Lung (tissue), 12 donors: ENCODE data around the gene CACNA1D. TPM values are rescaled to one million over a fixed set of nuclear protein-coding genes. Genes with fewer than 3 reads are reported as not detected.

Source experiments
- ATAC-seq: fragments of 200-7000 bp; cut with Tn5 transposase; one replicate; pipeline ENCODE4 v1.9.1; 2020; ENCODE audit warnings: moderate number of reproducible peaks; ENCODE audit not compliant: insufficient read depth, low FRiP score
- DNase-seq, 3 donors: peaks; one replicate each; pipeline ENCODE4 v3.0.0-alpha.2; 2013 to 2017
- H3K27ac ChIP-seq, 2 donors: one replicate each; pipeline ENCODE4 v1.5.1; 2013; ENCODE audit warnings: mild to moderate bottlenecking in 2 of 2, moderate library complexity in 2 of 2, control low read depth in 1 of 2, inconsistent platforms in 1 of 2, low read depth in 1 of 2, low read length in 1 of 2
- H3K27me3 ChIP-seq, 3 donors: one replicate each; pipeline ENCODE4 v1.5.1; 2013; ENCODE audit warnings: low read length in 2 of 3; ENCODE audit not compliant: control insufficient read depth in 3 of 3, insufficient read depth in 3 of 3
- H3K36me3 ChIP-seq, 4 donors: one replicate each; pipeline ENCODE4 v1.5.1; 2013; ENCODE audit warnings: low read length in 4 of 4, mild to moderate bottlenecking in 1 of 4, moderate library complexity in 1 of 4; ENCODE audit not compliant: control insufficient read depth in 4 of 4, insufficient read depth in 4 of 4
- H3K4me1 ChIP-seq, 5 donors: one replicate each; pipeline ENCODE4 v1.5.1; 2013; ENCODE audit warnings: low read length in 5 of 5, mild to moderate bottlenecking in 2 of 5, moderate library complexity in 1 of 5; ENCODE audit not compliant: control insufficient read depth in 5 of 5, insufficient read depth in 5 of 5
- H3K4me3 ChIP-seq: one replicate; pipeline ENCODE4 v1.5.1; 2013; ENCODE audit warnings: mild to moderate bottlenecking, control low read depth, moderate library complexity
- H3K9ac ChIP-seq, 2 donors: one replicate each; pipeline ENCODE4 v1.5.1; 2013; ENCODE audit warnings: low read length in 2 of 2, control low read depth in 1 of 2; ENCODE audit not compliant: insufficient read depth in 1 of 2
- H3K9me3 ChIP-seq, 4 donors: one replicate each; pipeline ENCODE4 v1.5.1; 2013; ENCODE audit warnings: low read length in 3 of 4, mild to moderate bottlenecking in 1 of 4, moderate library complexity in 1 of 4; ENCODE audit not compliant: control insufficient read depth in 4 of 4, insufficient read depth in 3 of 4
- WGBS, 2 donors: extraction: QIAGEN DNeasy Blood & Tissue Kit; methylation state at CpG; one replicate each; pipeline ENCODE4 v1.1.7; 2013; 5-methylcytosine and 5-hydroxymethylcytosine counted together
- polyA plus RNA-seq, 2 donors: library from polyadenylated mRNA; stranded (reverse); fragments of 200-250 nt; gene quantifications; one replicate each; pipeline ENCODE4 v1.2.1, GENCODE V29; 2013
- total RNA-seq, 2 donors: library from RNA; depleted of rRNA in 1 of 2; stranded (reverse); fragments of >200 nt in 1 of 2; gene quantifications; one replicate each; pipeline ENCODE4 v1.2.1, GENCODE V29; 2014 to 2021
- TF ChIP-seq, protein P1 (sequence below): IDR thresholded peaks from 2 replicates; pipeline ENCODE4 v1.5.1; 2012; ENCODE audit warnings: mild to moderate bottlenecking; ENCODE audit errors: control extremely low read depth, extremely low read depth
- donor health status: control.
- donor health status: control.
- donor health status: Bipolar disorder and iron deficiency.
- donor health status: healthy.
- donor health status: DM: yes; HTN: yes; CAD: no.

The CACNA1D gene
- total and polyA plus RNA-seq, 4 donors, result 2.7 to 96.8 (median 23.1) TPM

DNA sequence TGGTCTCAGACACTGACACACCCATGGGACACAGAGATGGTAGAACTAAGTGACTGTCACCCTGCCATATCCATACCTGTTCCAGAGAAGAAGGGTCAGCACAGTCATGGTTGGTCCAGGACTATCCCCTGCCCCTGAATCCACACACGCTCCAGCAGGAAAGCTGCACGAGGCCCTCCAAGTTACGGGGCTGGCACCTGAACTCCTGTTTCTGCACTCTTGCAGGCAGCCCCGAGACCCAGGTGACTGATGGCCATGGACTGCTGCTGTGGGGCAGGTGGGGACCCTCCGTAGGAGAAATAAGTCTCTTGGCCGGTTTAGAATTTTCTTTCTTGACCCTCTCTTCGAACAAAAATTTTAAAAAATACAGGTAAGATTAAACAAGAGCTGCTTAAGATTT, 321.2 kb downstream of the CACNA1D start:
- WGBS, 2 donors, result 95 to 96% methylated on average over 7 of the region's 7 CpGs
- peaks cover 0 to 36% (median 22%) of the 10 kb centered on the region in 4 donors for H3K36me3 ChIP-seq
- no peaks in the 10 kb centered on the region for H3K9me3 ChIP-seq
- no peaks in the 10 kb centered on the region for H3K4me1 ChIP-seq
- TF ChIP-seq, protein P1, sequence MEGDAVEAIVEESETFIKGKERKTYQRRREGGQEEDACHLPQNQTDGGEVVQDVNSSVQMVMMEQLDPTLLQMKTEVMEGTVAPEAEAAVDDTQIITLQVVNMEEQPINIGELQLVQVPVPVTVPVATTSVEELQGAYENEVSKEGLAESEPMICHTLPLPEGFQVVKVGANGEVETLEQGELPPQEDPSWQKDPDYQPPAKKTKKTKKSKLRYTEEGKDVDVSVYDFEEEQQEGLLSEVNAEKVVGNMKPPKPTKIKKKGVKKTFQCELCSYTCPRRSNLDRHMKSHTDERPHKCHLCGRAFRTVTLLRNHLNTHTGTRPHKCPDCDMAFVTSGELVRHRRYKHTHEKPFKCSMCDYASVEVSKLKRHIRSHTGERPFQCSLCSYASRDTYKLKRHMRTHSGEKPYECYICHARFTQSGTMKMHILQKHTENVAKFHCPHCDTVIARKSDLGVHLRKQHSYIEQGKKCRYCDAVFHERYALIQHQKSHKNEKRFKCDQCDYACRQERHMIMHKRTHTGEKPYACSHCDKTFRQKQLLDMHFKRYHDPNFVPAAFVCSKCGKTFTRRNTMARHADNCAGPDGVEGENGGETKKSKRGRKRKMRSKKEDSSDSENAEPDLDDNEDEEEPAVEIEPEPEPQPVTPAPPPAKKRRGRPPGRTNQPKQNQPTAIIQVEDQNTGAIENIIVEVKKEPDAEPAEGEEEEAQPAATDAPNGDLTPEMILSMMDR, result no peak
- no peaks in the 10 kb centered on the region for H3K27me3 ChIP-seq
- DNase-seq (no peak), ATAC-seq (no peak)
- H3K27ac ChIP-seq, result no peak overlapping the region
- H3K9ac ChIP-seq, result no peak overlapping the region
- H3K4me3 ChIP-seq, result no peak overlapping the region

DNA sequence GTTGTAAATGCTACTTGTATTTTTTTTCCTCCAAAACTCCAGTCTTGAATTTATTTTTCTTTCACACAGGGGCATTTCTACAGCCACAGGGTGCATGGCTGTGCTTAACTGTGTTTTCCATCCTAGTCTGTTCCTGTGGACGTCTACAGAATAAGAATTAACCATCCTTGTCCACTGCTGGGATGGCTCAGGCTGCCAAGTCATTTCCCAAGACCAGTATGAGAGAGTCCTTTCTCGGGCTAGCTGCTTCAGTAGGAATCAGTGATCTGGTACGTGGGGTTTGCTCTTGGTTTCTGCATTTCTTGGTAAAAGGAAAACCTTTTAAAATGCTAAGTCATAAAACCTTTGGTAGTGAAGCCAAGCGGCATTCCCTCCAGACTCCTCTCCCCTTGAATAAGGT, 322.0 kb downstream of the CACNA1D start:
- WGBS, 2 donors, result 88% methylated on average over 4 of the region's 4 CpGs
- Histone ChIP-seq H3K9ac (no peak overlapping the region), H3K27ac (no peak overlapping the region), H3K9me3 (no peaks in the 10 kb centered on the region), H3K27me3 (no peaks in the 10 kb centered on the region), H3K36me3 (peaks cover 0 to 36% (median 21%) of the 10 kb centered on the region in 4 donors), H3K4me3 (no peak overlapping the region), H3K4me1 (no peaks in the 10 kb centered on the region)
- TF ChIP-seq, protein P1, result no peak
- no peak for DNase-seq
- ATAC-seq, result no peak

DNA sequence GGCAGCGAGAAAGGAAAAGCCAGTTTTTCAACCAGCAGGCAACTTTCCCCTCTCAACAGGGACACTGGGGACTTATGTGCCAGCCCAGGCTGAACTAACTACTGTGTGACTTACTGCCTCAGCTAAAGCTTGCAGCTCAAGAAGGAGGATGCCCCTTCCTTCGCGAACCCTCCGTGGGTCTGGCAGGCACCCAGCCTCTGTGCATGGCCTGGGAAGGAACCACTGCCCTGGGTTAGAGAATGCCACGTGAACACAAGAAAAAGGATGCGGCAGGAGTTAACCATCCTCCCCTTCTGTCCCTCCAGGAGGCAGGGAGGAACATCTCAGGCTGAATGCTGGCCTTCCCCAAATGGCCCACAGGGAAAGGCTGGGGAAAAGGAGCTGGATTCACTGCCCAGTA, 322.8 kb downstream of the CACNA1D start:
- no peaks in the 10 kb centered on the region for H3K27me3 ChIP-seq
- TF ChIP-seq, protein P1, result no peak
- no peak for ATAC-seq
- no peak overlapping the region for H3K4me3 ChIP-seq
- no peak overlapping the region for H3K27ac ChIP-seq
- no peaks in the 10 kb centered on the region for H3K9me3 ChIP-seq
- no peak for DNase-seq
- no peak overlapping the region for H3K9ac ChIP-seq
- H3K36me3 ChIP-seq, result peaks cover 0 to 36% (median 18%) of the 10 kb centered on the region in 4 donors
- 72 to 87% methylated on average over 6 of the region's 6 CpGs for WGBS, 2 donors
- no peaks in the 10 kb centered on the region for H3K4me1 ChIP-seq

DNA sequence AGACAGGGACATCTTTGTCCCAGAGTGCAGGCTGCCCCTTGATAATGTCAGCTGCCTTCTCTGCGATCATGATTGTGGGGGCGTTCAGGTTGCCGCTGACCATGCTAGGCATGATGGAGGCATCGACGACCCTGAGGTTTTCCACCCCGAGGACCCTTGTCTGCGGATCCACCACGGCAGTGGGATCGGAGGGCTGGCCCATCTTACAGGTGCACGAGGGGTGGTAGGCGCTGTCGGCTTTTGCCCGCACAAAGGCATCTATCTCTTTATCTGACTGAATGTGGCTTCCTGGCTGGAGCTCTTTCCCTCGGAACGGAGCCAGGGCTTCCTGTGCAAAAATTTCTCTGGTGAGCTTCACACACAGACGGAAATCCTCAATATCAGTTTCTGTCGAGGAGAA, 323.4 kb downstream of the CACNA1D start:
- no peak overlapping the region for H3K9ac ChIP-seq
- ATAC-seq (no peak), DNase-seq (no peak)
- H3K9me3 ChIP-seq, result no peaks in the 10 kb centered on the region
- H3K36me3 ChIP-seq, result peaks cover 0 to 31% (median 19%) of the 10 kb centered on the region in 4 donors
- WGBS, 2 donors, result 67% methylated on average over 17 of the region's 17 CpGs
- H3K27me3 ChIP-seq, result no peaks in the 10 kb centered on the region
- H3K4me3 ChIP-seq, result no peak overlapping the region
- TF ChIP-seq, protein P1, result no peak
- H3K27ac ChIP-seq, result no peak overlapping the region
- no peaks in the 10 kb centered on the region for H3K4me1 ChIP-seq
